Activated naive CD8-positive, alpha-beta T cell treated with anti-CD3 and anti-CD28 coated beads for 36 hours (primary cell): ENCODE measurements around the gene MYRIP. TPM values are rescaled to one million over a fixed set of nuclear protein-coding genes. Genes with fewer than 3 reads are reported as not detected.

Source experiments
- DNase-seq: peaks from one replicate; pipeline ENCODE4 v3.0.0; 2021
- H3K27ac Mint-ChIP-seq: one replicate; pipeline ENCODE4 v1.8.0; 2022; ENCODE audit warnings: mild to moderate bottlenecking, moderate library complexity, mixed read lengths
- H3K27me3 Mint-ChIP-seq: one replicate; pipeline ENCODE4 v1.8.0; 2022; ENCODE audit warnings: mild to moderate bottlenecking, mixed read lengths
- H3K36me3 Mint-ChIP-seq: one replicate; pipeline ENCODE4 v1.8.0; 2021; ENCODE audit warnings: mild to moderate bottlenecking, mixed read lengths
- H3K4me1 Mint-ChIP-seq: one replicate; pipeline ENCODE4 v1.8.0; 2021; ENCODE audit warnings: mixed read lengths
- H3K4me3 Mint-ChIP-seq: one replicate; pipeline ENCODE4 v1.8.0; 2022; ENCODE audit warnings: mild to moderate bottlenecking, moderate library complexity, mixed read lengths
- H3K9me3 Mint-ChIP-seq: one replicate; pipeline ENCODE4 v1.8.0; 2022; ENCODE audit warnings: mixed read lengths
- total RNA-seq, 2 experiments: library from RNA; stranded (reverse); gene quantifications; one replicate each; pipeline ENCODE4 v1.2.3, GENCODE V29; 2021

Gene MYRIP
- total RNA-seq, 2 experiments from 2014 or later = not detected

GRCh38 chr3:40186508-40186907, 377.1 kb downstream of the MYRIP start:
- Mint-ChIP-seq H3K27me3 (no peaks in the 10 kb centered on the region), H3K36me3 (no peaks in the 10 kb centered on the region), H3K27ac (no peak overlapping the region), H3K9me3 (no peaks in the 10 kb centered on the region), H3K4me3 (no peak overlapping the region), H3K4me1 (no peaks in the 10 kb centered on the region)
- DNase-seq = no peak

DNA sequence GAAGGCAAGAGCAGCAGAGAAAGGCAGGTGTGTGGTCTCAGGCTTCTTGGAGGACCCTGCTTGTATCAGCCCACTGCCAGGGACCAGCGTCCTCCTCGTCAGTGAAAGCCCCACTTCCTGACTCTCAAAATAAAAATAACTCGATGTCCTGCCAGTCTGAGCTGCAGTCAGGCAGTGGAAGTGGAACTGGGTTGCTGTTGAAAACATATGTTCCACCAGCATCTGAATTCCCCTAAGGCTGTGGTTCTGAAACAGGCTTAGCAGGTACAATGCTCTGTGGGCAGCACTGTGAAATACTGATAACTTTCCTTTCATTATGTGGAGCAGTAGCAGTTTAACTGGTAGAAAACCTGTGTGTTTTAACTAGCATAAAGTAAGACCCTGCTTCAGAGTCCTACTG, 378.5 kb downstream of the MYRIP start:
- no peak overlapping the region for H3K4me3 Mint-ChIP-seq
- no peaks in the 10 kb centered on the region for H3K27me3 Mint-ChIP-seq
- no peaks in the 10 kb centered on the region for H3K4me1 Mint-ChIP-seq
- DNase-seq = no peak
- H3K36me3 Mint-ChIP-seq = no peaks in the 10 kb centered on the region
- H3K27ac Mint-ChIP-seq = no peak overlapping the region
- H3K9me3 Mint-ChIP-seq = no peaks in the 10 kb centered on the region

DNA sequence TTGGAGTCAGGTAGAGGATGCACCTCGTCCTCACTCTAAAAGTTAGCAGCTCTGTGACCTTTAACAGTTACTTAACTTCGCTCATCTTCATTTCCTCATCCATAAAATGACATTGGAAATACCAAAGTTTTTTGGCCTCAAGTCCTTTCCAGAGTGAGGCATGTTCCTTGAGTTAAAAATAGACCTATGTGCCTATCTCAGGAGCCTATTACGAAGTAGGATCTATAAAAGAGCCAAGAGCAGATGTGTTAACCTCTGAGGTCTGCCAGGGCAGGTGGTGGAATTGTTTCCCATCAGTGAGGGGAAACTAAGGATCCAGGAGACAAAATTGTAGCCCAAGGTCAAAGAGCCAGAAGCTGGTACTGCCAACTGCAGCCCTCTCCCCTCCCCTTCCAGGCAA, 379.7 kb downstream of the MYRIP start:
- Mint-ChIP-seq H3K27ac (no peak overlapping the region), H3K4me3 (no peak overlapping the region), H3K36me3 (no peaks in the 10 kb centered on the region), H3K9me3 (no peaks in the 10 kb centered on the region), H3K27me3 (no peaks in the 10 kb centered on the region), H3K4me1 (no peaks in the 10 kb centered on the region)
- DNase-seq = no peak

- DNase-seq = no peak
- no peak overlapping the region for H3K27ac Mint-ChIP-seq
- no peaks in the 10 kb centered on the region for H3K36me3 Mint-ChIP-seq
- H3K9me3 Mint-ChIP-seq = no peaks in the 10 kb centered on the region
- H3K4me3 Mint-ChIP-seq = no peak overlapping the region
- H3K27me3 Mint-ChIP-seq = no peaks in the 10 kb centered on the region
- no peaks in the 10 kb centered on the region for H3K4me1 Mint-ChIP-seq
These were observed 380.6 kb downstream of the MYRIP start for GRCh38 chr3:40190056-40190455.

DNA sequence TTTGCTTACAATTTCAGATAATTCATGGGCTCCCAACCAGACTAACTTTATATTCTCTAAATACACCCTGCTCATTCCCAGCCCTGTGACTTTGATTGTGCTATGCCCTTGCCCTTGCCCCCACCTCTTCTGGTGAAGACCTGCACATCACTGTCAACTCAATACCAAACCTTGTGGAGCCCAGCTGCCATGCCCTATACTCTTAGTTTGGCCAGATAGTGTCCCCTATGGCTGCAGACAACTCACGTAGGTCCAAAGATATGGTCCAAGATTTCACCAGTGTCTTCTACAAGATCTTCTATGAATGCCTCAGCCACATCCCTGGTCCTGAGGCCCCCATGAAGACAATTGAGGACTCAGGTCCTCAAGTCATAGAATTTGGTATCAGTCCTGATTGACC, 381.8 kb downstream of the MYRIP start:
- H3K36me3 Mint-ChIP-seq = no peaks in the 10 kb centered on the region
- H3K27me3 Mint-ChIP-seq = no peaks in the 10 kb centered on the region
- no peak overlapping the region for H3K27ac Mint-ChIP-seq
- no peaks in the 10 kb centered on the region for H3K4me1 Mint-ChIP-seq
- no peak for DNase-seq
- H3K4me3 Mint-ChIP-seq = no peak overlapping the region
- no peaks in the 10 kb centered on the region for H3K9me3 Mint-ChIP-seq

- H3K27ac Mint-ChIP-seq = no peak overlapping the region
- no peaks in the 10 kb centered on the region for H3K36me3 Mint-ChIP-seq
- no peaks in the 10 kb centered on the region for H3K4me1 Mint-ChIP-seq
- H3K9me3 Mint-ChIP-seq = no peaks in the 10 kb centered on the region
- DNase-seq = peak; percentile 48
- no peak overlapping the region for H3K4me3 Mint-ChIP-seq
- no peaks in the 10 kb centered on the region for H3K27me3 Mint-ChIP-seq
These were observed 382.5 kb downstream of the MYRIP start for GRCh38 chr3:40191850-40192448.

DNA sequence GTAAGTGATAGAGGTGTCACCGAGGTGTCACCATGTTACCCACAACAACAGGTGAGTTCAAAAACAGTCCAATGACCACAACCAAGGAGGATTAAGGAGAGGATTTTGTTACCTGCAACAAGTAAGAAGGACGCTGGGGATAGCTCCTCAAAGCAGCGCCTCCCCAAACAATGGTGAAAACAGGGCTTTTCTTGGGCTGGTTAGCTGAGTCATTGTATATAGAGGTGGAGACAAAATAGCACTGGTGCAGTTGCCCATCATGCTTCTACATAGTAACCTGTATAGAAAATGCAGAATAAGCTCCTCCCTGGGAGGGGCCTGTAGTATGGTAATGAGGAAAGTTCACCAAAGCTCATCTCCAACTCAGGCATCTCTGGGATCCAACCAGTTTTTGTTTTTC, 383.2 kb downstream of the MYRIP start:
- no peak overlapping the region for H3K27ac Mint-ChIP-seq
- H3K4me3 Mint-ChIP-seq = no peak overlapping the region
- no peaks in the 10 kb centered on the region for H3K9me3 Mint-ChIP-seq
- no peaks in the 10 kb centered on the region for H3K4me1 Mint-ChIP-seq
- no peaks in the 10 kb centered on the region for H3K36me3 Mint-ChIP-seq
- H3K27me3 Mint-ChIP-seq = no peaks in the 10 kb centered on the region
- DNase-seq = no peak

DNA sequence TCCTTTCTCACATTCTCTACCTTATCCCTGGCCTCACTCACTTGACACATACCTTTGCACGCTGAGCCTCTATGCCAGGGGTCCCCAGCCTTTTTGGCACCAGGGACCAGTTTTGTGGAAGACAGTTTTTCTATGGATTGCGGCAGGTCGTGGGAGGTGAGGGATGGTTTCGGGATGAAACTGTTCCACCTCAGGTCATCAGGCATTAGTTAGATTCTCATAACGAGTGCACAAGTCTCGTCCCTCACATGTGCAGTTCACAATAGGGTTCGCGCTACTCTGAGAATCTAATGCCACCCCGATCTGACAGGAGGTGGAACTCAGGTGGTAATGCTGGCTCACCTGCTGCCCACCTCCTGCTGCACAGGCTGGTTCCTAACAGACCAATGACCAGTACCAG, 387.6 kb downstream of the MYRIP start:
- H3K4me3 Mint-ChIP-seq = no peak overlapping the region
- no peaks in the 10 kb centered on the region for H3K27me3 Mint-ChIP-seq
- DNase-seq = no peak
- no peaks in the 10 kb centered on the region for H3K36me3 Mint-ChIP-seq
- H3K27ac Mint-ChIP-seq = no peak overlapping the region
- H3K9me3 Mint-ChIP-seq = no peaks in the 10 kb centered on the region
- no peaks in the 10 kb centered on the region for H3K4me1 Mint-ChIP-seq

- no peaks in the 10 kb centered on the region for H3K36me3 Mint-ChIP-seq
- H3K4me1 Mint-ChIP-seq = no peaks in the 10 kb centered on the region
- no peaks in the 10 kb centered on the region for H3K27me3 Mint-ChIP-seq
- no peak overlapping the region for H3K4me3 Mint-ChIP-seq
- H3K27ac Mint-ChIP-seq = no peak overlapping the region
- no peak for DNase-seq
- H3K9me3 Mint-ChIP-seq = no peaks in the 10 kb centered on the region
These were observed 391.4 kb downstream of the MYRIP start for GRCh38 chr3:40200692-40201316.

DNA sequence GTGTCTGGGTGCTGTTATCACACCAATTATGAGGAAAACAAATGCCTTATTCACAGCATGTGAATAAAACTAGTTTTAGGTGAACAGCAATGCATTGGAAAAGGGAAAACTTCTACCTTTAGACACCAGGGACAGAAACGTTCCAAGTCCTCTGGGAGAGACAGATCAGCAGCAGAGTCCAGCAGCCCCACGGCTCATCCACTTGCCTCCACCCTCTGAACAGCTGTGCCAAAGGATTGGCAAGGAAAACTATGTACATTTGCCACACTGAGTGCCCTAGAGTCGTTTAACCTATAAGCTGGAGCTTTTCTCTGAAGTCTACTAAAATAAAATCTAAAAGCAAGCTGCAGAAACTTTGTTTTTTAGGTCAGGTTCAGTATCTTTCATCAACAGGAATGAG, 392.4 kb downstream of the MYRIP start:
- Mint-ChIP-seq H3K4me1 (no peaks in the 10 kb centered on the region), H3K27ac (no peak overlapping the region), H3K36me3 (no peaks in the 10 kb centered on the region), H3K9me3 (no peaks in the 10 kb centered on the region), H3K27me3 (no peaks in the 10 kb centered on the region), H3K4me3 (no peak overlapping the region)
- no peak for DNase-seq

DNA sequence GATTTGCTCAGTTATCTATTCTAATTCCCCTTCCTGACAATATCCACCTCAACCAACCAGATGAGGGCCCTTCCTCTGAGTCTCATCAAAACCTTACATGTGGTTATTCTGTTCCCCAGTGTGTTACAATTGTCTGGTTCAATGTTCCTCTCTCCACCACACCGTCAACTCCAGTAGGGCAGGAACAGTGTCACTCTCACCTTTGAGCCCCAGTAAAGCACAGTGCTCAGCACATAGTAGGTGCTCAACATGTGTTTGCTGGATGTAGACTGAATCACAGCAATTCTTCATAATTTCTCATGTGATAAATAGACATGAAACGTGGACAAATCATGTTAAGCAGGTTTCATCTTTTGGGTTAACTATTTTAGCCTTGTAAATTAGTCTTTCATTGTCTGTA, 397.1 kb downstream of the MYRIP start:
- H3K36me3 Mint-ChIP-seq = no peaks in the 10 kb centered on the region
- no peaks in the 10 kb centered on the region for H3K9me3 Mint-ChIP-seq
- no peak overlapping the region for H3K4me3 Mint-ChIP-seq
- H3K27me3 Mint-ChIP-seq = no peaks in the 10 kb centered on the region
- no peak overlapping the region for H3K27ac Mint-ChIP-seq
- no peak for DNase-seq
- H3K4me1 Mint-ChIP-seq = no peaks in the 10 kb centered on the region

DNA sequence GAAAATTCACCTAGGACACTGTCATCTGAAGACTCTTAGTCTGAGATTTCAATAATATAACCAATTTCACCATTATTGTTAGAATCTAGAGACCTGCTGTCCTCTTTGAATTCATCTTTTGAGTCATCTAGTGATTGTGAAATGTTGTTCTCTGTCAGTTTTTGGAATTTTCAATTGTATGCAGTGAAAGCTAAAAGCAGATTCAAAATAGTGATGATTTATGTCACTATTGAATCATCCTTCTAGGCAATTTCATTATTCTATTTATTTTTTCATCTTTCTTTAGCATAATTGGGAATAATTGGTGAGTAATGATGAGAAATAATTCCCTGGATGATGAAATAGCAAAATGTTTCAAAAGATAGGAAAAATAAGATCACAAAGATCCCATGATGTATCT, 398.4 kb downstream of the MYRIP start:
- Mint-ChIP-seq H3K4me1 (no peaks in the 10 kb centered on the region), H3K9me3 (no peaks in the 10 kb centered on the region)

DNA sequence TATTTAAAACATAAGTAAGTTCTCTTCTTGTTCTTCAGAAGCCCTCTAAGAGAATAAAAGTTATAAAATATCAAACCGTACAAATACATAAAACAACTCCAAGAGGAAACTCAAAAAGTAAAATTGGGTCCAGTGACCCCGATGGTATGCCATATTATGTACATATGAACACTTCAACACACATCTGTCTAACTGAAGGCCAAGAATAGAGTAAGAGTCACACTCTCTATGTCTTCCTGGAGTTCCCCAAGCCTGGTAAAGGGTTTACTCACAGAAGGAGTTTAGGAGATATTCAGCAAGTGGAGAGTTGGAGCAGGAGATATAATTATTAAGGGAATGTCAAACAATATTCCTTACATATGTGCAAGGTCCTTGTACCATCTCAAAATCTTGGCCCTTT, 398.8 kb downstream of the MYRIP start:
- no peaks in the 10 kb centered on the region for H3K36me3 Mint-ChIP-seq
- no peak overlapping the region for H3K27ac Mint-ChIP-seq
- no peaks in the 10 kb centered on the region for H3K4me1 Mint-ChIP-seq
- no peaks in the 10 kb centered on the region for H3K27me3 Mint-ChIP-seq
- H3K9me3 Mint-ChIP-seq = no peaks in the 10 kb centered on the region
- no peak for DNase-seq
- no peak overlapping the region for H3K4me3 Mint-ChIP-seq

More for the DNA sequence above, 398.4 kb downstream of the MYRIP start:
- Mint-ChIP-seq H3K4me3 (no peak overlapping the region), H3K27me3 (no peaks in the 10 kb centered on the region), H3K27ac (no peak overlapping the region), H3K36me3 (no peaks in the 10 kb centered on the region)
- no peak for DNase-seq

GRCh38 chr3:40211579-40211978, 402.2 kb downstream of the MYRIP start:
- H3K4me3 Mint-ChIP-seq = no peak overlapping the region
- DNase-seq = no peak
- H3K27ac Mint-ChIP-seq = no peak overlapping the region

DNA sequence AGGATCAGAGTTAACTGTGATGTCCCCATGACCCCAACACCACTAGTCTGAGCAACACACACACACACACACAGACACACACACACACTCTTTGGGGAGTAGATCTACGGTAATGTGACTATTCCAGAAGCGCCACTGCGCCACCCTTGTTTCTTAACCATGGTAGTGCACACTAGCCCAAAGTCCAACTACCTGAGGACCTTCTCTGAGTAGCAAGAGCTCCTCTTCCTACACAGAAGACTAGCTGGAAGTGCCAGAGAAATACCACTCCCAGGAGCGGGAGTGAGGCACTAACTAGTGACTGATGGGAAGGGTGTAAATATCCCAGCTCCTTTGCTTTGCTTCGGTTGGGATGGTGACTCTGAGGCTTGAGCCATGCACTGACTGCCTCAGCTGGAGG, 404.1 kb downstream of the MYRIP start:
- H3K4me3 Mint-ChIP-seq = no peak overlapping the region

More at GRCh38 chr3:40211579-40211978, 402.2 kb downstream of the MYRIP start:
- no peaks in the 10 kb centered on the region for H3K27me3 Mint-ChIP-seq
- peaks cover 2% of the 10 kb centered on the region for H3K4me1 Mint-ChIP-seq
- H3K36me3 Mint-ChIP-seq = no peaks in the 10 kb centered on the region
- no peaks in the 10 kb centered on the region for H3K9me3 Mint-ChIP-seq

DNA sequence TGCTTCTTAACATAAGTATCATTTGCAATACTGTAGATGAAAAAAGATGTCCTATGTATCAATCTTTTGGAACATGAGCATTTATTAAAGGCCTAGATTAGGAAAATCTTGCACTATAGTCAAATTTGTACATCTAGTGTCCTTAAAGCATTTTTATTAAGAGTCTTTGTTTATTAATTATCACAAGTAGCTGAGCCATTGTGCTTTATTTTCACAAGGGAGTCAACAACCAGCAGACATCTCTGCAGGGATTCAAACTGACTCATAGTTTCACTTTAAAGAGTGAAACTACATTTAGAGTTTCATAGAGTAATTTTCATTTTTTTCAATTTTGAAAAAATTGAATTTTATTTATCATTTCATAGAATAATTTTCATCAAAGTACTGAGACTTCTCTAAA, 405.6 kb downstream of the MYRIP start:
- no peak overlapping the region for H3K4me3 Mint-ChIP-seq
- H3K27ac Mint-ChIP-seq = no peak overlapping the region
- H3K36me3 Mint-ChIP-seq = no peaks in the 10 kb centered on the region
- H3K4me1 Mint-ChIP-seq = peaks cover 2% of the 10 kb centered on the region
- no peaks in the 10 kb centered on the region for H3K27me3 Mint-ChIP-seq
- H3K9me3 Mint-ChIP-seq = no peaks in the 10 kb centered on the region
- DNase-seq = no peak

More for the DNA sequence above, 404.1 kb downstream of the MYRIP start:
- H3K27ac Mint-ChIP-seq = no peak overlapping the region
- no peaks in the 10 kb centered on the region for H3K27me3 Mint-ChIP-seq
- no peaks in the 10 kb centered on the region for H3K36me3 Mint-ChIP-seq
- H3K9me3 Mint-ChIP-seq = no peaks in the 10 kb centered on the region
- H3K4me1 Mint-ChIP-seq = peaks cover 2% of the 10 kb centered on the region
- no peak for DNase-seq
